ENCODE data around the gene CDR2.

CDR2 gene

DNA sequence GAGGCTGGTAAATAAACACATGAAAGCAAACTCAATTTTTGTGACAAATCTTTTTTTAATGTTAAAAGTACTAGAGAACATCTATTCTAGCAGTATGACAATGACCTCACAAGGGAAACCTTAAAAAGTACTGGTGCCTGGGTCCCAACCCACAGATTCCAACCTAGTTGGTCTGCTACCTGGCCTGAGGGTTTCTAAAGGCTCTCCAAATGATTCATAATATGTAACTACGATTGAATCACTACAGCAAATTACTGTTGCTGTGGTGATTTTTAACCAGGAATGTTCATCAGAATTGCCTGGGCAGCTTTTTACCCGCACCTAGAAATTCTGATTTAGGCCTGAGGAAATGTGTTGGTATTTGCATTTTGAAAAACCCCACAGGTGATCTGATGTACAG, 26.1 kb downstream of the CDR2 start:
- DNase-seq = no peak

DNA sequence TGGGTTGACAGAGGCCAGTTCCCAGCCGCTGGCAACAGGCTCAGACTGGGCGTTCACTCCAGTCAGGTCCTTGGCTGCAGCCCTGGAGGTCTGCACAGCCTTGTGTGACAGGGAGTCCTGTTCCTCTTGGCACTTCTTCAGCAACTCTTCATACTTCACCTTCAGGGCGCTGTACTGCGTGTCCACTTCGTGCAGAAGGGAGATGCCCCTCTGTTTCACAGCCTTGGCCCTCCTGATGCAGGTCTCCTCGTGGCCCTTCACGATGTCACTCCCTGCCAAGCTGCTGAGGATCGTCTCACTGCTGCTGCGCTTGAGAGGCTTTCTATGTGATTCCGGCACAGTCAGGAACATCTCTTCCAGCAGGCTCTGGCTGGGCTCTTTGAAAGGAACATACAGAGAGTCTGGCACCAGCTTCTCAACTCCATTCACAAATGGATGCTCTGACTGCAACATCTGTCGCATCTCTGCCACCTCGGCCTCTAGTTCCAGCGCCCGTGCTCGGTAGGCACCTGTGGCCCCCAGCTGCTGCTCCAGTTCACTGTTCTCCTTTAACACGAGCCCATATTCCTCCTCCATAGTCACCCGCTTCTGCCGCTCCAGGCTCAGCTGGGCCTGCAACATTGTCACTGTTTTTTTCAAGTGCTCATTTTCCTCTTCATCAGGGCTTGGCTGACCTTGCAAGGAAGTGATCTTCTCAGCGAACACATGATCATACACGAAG, 27.2 kb downstream of the CDR2 start:
- no peak for DNase-seq

GRCh38 chr16:22346483-22346882, 27.9 kb downstream of the CDR2 start:
- no peak for DNase-seq

- no peak for DNase-seq
These were observed 32.3 kb downstream of the CDR2 start for GRCh38 chr16:22342082-22342481.

DNA sequence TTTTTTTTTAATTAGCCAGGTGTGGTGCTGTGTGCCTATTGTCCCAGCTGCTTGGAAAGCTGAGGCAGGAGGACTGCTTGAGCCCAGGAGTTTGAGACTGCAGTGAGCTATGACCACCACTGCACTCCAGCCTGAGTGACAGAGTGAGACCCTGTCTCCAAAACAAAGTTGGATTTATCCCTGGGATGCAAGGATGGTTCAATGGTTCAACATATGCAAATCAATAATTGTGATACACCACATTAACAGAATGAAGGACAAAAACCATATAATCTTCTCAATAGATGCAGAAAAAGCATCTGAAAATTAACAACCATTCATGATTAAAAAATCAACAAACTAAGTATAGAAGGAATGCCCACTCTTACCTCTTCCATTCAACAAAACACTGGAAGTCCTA, 33.5 kb downstream of the CDR2 start:
- DNase-seq = no peak

DNA sequence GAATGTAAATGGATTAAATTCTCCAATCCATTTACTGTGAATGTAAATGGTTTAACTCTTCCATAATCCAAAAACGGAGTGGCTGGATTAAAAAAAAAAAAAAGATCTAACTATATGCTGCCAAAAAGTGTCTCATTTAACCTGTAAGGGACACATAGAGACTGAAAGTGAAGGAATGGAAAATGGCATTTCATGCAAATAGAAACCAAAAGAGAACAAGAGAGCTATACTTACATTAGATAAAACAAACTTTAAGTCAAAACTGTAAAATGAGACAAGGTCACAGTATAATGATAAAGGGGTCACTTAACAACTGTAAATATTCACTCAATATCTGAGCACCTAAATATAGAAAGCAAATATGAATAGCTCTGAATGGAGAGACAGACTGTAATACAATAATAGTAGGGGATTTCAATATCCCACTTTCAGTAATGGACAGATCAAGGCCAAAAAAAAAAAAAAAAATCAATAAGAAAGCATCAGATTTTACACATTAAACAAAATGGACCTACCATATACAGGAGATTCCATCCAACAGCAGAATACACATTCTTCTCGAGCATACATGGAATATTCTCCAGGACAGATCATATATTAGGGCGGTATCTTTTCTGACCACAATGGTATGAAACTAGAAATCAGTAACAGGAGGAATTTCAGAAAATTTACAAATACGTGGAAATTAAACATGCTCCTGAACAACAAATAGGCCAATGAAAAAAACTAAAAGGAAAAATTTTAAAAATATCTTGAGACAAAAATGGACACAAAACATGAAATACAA, 36.4 kb downstream of the CDR2 start:
- no peak for DNase-seq

DNA sequence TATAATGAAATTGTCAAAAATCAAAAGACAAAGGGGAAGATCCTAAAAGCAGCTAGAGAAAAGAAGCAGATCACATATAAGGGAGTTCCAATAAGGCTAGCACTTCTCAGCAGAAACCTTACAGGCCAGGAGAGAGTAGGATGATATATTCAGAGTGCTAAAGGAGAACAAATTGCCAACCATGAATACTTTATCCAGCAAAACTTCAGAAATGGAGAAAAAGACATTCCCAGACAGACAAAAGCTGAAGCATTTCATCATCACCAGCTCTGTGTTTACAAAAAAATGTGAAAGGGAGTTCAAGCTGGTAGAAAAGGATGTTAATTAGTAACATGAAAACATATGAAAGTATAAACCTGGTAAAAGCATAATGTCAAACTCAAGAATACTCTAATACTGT, 37.4 kb downstream of the CDR2 start:
- DNase-seq = no peak

- no peak for DNase-seq
These were observed 37.8 kb downstream of the CDR2 start for GRCh38 chr16:22336581-22336980.

GRCh38 chr16:22335668-22336246, 38.7 kb downstream of the CDR2 start:
- DNase-seq = no peak

DNA sequence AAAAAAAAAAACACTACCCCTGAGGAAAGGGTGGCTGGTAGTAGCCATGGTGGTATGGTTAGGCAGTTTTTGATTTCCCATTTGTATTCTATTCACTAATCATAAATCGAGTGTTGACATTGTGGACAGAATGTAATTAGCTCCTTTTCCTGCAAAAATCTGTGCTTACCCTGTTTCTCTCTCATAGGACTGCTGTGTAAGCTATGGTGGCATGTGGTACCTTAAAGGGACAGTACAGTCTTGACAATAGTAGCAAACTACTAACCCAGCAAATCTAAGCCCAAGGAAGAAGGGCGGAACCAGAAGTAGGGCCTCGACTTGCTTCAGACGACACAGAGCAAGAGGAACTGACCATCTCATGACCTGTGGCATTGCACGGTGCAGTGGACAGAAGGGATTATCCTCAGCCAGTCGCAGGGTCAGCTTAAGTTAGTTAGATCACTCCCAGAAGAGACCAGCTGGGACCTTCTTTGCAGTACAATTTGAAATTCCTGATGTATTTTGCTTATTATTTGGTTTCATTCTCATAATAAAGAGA, 40.9 kb downstream of the CDR2 start:
- DNase-seq = no peak

DNA sequence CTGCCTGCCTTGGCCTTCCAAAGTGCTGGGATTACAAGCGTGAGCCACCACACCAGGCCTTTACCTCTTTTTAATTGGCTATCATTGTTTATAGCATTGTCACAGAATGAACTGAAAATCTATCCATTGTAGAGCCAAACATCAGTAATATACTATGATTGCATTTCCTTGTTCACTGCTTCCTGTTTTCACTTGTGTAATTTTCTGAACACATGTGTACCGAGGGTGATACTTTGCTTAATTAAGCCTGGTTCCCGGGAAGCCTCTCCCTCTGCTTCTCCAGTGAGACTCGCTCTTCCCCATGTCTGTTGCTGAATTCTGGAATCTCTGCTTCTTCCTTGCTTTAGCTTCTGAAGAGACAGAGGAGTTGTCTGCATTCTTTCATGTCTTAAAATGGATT, 44.1 kb downstream of the CDR2 start:
- no peak for DNase-seq

GRCh38 chr16:22329199-22329695, 45.2 kb downstream of the CDR2 start:
- DNase-seq = no peak

GRCh38 chr16:22328081-22328725, 46.2 kb downstream of the CDR2 start:
- DNase-seq = no peak

DNA sequence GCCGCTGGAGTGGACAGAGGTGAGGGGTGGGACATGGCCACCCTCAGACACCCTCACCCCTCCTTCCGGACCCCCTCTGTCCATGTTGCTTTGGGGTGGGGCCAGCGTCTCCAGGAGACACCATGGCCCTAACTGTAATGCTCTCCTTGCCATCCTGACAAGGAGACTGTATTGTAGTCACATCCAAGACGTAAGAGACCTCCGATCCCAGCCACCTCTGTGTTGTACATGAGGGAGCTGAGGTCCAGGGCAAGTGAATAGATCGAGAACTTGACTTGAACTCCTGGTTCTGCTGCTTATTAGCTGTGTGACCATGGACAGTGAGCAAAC, 47.0 kb downstream of the CDR2 start:
- DNase-seq = no peak

- no peak for DNase-seq
These were observed 47.5 kb downstream of the CDR2 start for GRCh38 chr16:22326771-22327445.

DNA sequence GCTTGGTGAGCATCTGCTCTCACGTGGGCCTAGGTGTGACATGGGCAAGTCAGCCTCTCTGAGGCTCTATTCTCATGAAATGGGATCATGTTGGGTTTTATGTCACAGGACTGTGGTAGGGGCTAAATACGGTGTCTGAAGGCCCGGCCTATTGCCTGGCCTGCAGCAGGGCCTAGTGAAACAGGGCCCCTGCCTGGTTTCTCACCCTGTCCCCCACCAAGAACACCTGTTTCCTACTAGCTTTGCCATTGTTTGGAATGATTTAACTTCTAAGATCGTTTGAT, 48.1 kb downstream of the CDR2 start:
- DNase-seq = no peak

GRCh38 chr16:22325598-22326368, 48.6 kb downstream of the CDR2 start:
- DNase-seq = no peak

GRCh38 chr16:22324787-22325597, 49.4 kb downstream of the CDR2 start:
- no peak for DNase-seq

- DNase-seq = no peak
These were observed 50.2 kb downstream of the CDR2 start for GRCh38 chr16:22323959-22324786.

Data from HCEC 1CT (cell line).